Esophagus muscularis mucosa (tissue), 4 donors: Measurements from ENCODE around the gene EXTL2. TPM values are rescaled to one million over a fixed set of nuclear protein-coding genes. Genes with fewer than 3 reads are reported as not detected.
A peak's percentile ranks its signal among the peaks of the same experiment; 100 is the strongest.

Experiments used
- DNase-seq: peaks from one replicate; pipeline ENCODE4 v3.0.0-alpha.2; 2017; ENCODE audit errors: extremely low spot score
- H3K27ac ChIP-seq, 4 donors: fragments of 200-600 bp; sonication (generic); replicated peaks in 1 of 4; 1 replicate in 3 of 4; 2 replicates in 1 of 4; pipeline ENCODE4 v1.5.1; 2016 to 2019; ENCODE audit warnings: mild to moderate bottlenecking in 1 of 4
- H3K27me3 ChIP-seq, 4 donors: fragments of 200-600 bp; sonication (generic); one replicate each; pipeline versions ENCODE4 v1.5.1 to v1.6.0; 2016 to 2019
- H3K36me3 ChIP-seq, 4 donors: fragments of 200-600 bp; sonication (generic); one replicate each; pipeline ENCODE4 v1.5.1; 2016 to 2019
- H3K4me1 ChIP-seq, 4 donors: fragments of 200-600 bp; sonication (generic); one replicate each; pipeline ENCODE4 v1.5.1; 2016 to 2019
- H3K4me3 ChIP-seq, 4 donors: fragments of 200-600 bp; sonication (generic); 1 replicate in 2 of 4; 2 replicates in 2 of 4; pipeline ENCODE4 v1.5.1; 2016 to 2019; ENCODE audit warnings: mild to moderate bottlenecking in 4 of 4, moderate library complexity in 1 of 4
- H3K9me3 ChIP-seq, 4 donors: fragments of 200-600 bp; sonication (generic); 1 replicate in 3 of 4; 2 replicates in 1 of 4; pipeline ENCODE4 v1.5.1; 2016 to 2019
- EP300 ChIP-seq: sonication (generic); formaldehyde crosslinking; IDR thresholded peaks from one replicate; pipeline ENCODE4 v1.6.1; 2017; ENCODE audit warnings: antibody characterized with exemption
- POLR2A ChIP-seq: fragments of 450-650 bp; IDR thresholded peaks from one replicate; pipeline ENCODE4 v1.6.1; 2017; ENCODE audit warnings: antibody characterized with exemption, moderate library complexity, mild to moderate bottlenecking, low read depth
- POLR2AphosphoS5 ChIP-seq, 2 donors: sonication (generic); formaldehyde crosslinking; IDR thresholded peaks; one replicate each; pipeline ENCODE4 v1.6.1; 2017; ENCODE audit warnings: antibody characterized with exemption in 2 of 2
- WGBS: methylation state at CpG from one replicate; pipeline ENCODE4 v1.1.5; 2018; 5-methylcytosine and 5-hydroxymethylcytosine counted together
- intact Hi-C: fragments of 100-400 bp; cut with DNase I; formaldehyde crosslinking; loops from one replicate; pipeline ENCODE4 v1.15.1; 2023
- total RNA-seq, 4 donors: library from RNA; depleted of rRNA; stranded (reverse); fragments of >200 nt; gene quantifications; one replicate each; pipeline versions ENCODE4 v1.1.0 to v1.2.1, GENCODE V29; 2016
- TF ChIP-seq, protein P1 (sequence below), 3 experiments: fragments of 200-600 bp in 2 of 3; fragments of 450-650 bp in 1 of 3; sonication (generic) in 2 of 3; IDR thresholded peaks; one replicate each; pipeline ENCODE4 v1.5.1; 2017 to 2019; ENCODE audit warnings: antibody characterized with exemption in 3 of 3, mild to moderate bottlenecking in 2 of 3, moderate library complexity in 1 of 3

Gene EXTL2
- total RNA-seq, 4 donors from 2014 or later, result 14.5 to 21.6 (median 17.6) TPM

DNA sequence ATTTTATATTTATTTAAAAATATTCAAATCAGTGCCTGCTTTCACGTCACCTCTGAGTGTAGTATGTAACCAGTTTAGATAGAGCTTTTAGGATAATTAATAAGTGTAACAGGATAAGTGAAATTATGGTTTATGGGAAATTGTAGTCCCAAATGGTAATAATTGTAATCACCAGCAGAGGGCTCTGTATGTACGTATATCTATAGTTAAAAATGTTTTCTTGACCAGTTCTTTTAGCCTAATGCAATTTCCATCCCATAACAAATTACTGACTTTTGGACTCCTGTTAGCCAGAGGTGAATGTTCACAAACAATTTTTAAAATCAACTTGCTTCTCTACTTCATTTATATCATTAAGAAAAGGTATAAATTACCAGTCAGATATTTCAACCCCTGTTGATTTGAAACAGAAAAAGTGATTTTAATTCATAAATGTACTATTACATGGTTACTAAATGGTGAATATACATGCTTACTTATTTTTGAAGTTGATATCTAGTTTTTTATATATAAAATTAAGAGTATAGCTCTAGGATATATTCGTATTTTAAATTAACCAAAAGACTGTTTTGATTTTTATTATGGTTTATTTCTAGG is 26.6 kb upstream of the EXTL2 start:
- H3K4me1 ChIP-seq, result no peaks in the 10 kb centered on the region
- no peaks in the 10 kb centered on the region for H3K9me3 ChIP-seq
- 34% methylated on average over 3 of the region's 3 CpGs for WGBS
- intact Hi-C loops, result loop anchor here (2.0 to 5.0 kb wide), 2 partner anchors 318 to 366 kb away; no protein-coding TSS in a partner anchor
- no peak overlapping the region for H3K4me3 ChIP-seq
- no peaks in the 10 kb centered on the region for H3K27me3 ChIP-seq
- TF ChIP-seq, protein P1, sequence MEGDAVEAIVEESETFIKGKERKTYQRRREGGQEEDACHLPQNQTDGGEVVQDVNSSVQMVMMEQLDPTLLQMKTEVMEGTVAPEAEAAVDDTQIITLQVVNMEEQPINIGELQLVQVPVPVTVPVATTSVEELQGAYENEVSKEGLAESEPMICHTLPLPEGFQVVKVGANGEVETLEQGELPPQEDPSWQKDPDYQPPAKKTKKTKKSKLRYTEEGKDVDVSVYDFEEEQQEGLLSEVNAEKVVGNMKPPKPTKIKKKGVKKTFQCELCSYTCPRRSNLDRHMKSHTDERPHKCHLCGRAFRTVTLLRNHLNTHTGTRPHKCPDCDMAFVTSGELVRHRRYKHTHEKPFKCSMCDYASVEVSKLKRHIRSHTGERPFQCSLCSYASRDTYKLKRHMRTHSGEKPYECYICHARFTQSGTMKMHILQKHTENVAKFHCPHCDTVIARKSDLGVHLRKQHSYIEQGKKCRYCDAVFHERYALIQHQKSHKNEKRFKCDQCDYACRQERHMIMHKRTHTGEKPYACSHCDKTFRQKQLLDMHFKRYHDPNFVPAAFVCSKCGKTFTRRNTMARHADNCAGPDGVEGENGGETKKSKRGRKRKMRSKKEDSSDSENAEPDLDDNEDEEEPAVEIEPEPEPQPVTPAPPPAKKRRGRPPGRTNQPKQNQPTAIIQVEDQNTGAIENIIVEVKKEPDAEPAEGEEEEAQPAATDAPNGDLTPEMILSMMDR (IDR thresholded peaks at IDR 0.05), result peak; percentile 72 to 76 (median 75)
- TF ChIP-seq EP300, result no peak
- H3K27ac ChIP-seq, result no peak overlapping the region
- no peak for DNase-seq
- peaks cover 8 to 54% (median 26%) of the 10 kb centered on the region in 4 donors for H3K36me3 ChIP-seq

DNA sequence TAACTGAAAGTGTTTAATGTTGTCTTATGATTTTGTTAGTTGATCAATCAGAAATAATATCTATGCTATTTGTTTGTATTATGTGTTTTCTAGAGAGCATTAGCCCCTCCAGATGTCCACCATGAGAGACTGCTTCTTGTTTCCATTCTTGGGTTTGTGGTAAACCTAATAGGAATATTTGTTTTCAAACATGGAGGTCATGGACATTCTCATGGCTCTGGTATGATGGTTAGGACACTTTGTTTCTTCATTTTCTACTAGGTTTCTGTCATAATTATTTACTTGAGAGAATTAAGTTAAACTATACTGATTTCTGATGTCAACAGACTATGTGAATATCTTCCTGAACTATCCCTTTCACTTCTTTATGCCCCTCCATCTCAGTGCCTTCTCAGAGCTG is 17.4 kb upstream of the EXTL2 start:
- intact Hi-C loops, result no loop called here
- no peak overlapping the region for H3K27ac ChIP-seq
- TF ChIP-seq EP300 (no peak), POLR2AphosphoS5 (IDR thresholded peaks at IDR 0.05) (no peak), POLR2A (no peak)
- TF ChIP-seq, protein P1 (IDR thresholded peaks at IDR 0.05), result no peak
- H3K9me3 ChIP-seq, result no peaks in the 10 kb centered on the region
- no peaks in the 10 kb centered on the region for H3K27me3 ChIP-seq
- no peak overlapping the region for H3K4me3 ChIP-seq
- H3K36me3 ChIP-seq, result peaks cover 14 to 94% (median 45%) of the 10 kb centered on the region in 4 donors
- DNase-seq, result no peak
- peaks cover 0 to 20% (median 15%) of the 10 kb centered on the region in 4 donors for H3K4me1 ChIP-seq

DNA sequence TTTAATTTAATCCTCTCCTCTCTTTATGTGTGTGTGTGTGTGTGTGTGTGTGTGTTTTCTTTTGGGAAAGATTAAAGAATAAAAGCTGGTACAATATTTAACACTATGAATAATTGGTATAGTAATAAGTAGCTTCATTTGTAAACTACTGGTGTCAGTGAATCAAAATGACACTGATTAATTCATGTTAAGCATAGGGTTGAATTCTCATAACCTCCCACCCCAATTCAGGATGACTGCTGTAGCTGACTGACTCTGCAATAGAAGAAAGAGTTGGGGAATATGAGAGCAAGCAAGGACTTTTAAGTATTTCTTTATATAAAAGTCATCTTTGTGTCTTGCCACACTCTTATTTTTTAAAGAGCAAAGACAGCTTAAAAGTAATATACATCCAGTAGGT is 14.4 kb upstream of the EXTL2 start:
- no peak for DNase-seq
- no peaks in the 10 kb centered on the region for H3K27me3 ChIP-seq
- intact Hi-C loops, result no loop called here
- no peak overlapping the region for H3K27ac ChIP-seq
- H3K36me3 ChIP-seq, result peaks cover 6 to 84% (median 41%) of the 10 kb centered on the region in 4 donors
- TF ChIP-seq EP300 (no peak), POLR2AphosphoS5 (IDR thresholded peaks at IDR 0.05) (no peak), POLR2A (no peak)
- TF ChIP-seq, protein P1 (IDR thresholded peaks at IDR 0.05), result no peak
- H3K4me3 ChIP-seq, result no peak overlapping the region
- peaks cover 0 to 4% (median 0%) of the 10 kb centered on the region in 4 donors for H3K9me3 ChIP-seq
- H3K4me1 ChIP-seq, result peaks cover 0 to 20% (median 15%) of the 10 kb centered on the region in 4 donors

DNA sequence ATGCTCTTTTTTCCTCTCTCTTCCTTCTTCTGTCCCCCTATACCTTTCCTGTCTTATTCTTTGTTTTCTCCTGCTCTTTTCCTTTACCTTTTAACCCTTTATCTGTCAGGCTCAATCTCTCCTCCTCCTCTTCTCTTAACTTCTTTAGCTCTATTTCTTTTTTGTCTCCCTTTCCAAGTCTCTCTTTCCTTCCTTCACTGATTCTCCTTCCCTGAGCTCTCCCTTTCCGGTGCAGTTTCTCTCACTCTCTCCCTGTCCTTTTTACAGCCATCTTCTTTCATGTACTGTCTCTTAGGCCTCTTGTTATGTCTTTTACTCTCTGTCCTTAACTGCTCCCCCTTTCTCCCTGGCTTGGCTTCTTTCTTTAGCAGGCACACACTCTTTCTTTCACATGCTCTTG is 13.2 kb upstream of the EXTL2 start:
- no peak for DNase-seq
- Histone ChIP-seq H3K27ac (no peak overlapping the region), H3K27me3 (no peaks in the 10 kb centered on the region), H3K4me3 (no peak overlapping the region), H3K9me3 (peaks cover 0 to 4% (median 0%) of the 10 kb centered on the region in 4 donors), H3K4me1 (peaks cover 0 to 20% (median 15%) of the 10 kb centered on the region in 4 donors), H3K36me3 (peaks cover 5 to 72% (median 36%) of the 10 kb centered on the region in 4 donors)
- intact Hi-C loops, result no loop called here
- WGBS, result 95% methylated on average over 1 of the region's 1 CpG
- TF ChIP-seq, protein P1 (IDR thresholded peaks at IDR 0.05), result no peak
- TF ChIP-seq POLR2A (no peak), POLR2AphosphoS5 (IDR thresholded peaks at IDR 0.05) (no peak), EP300 (no peak)

DNA sequence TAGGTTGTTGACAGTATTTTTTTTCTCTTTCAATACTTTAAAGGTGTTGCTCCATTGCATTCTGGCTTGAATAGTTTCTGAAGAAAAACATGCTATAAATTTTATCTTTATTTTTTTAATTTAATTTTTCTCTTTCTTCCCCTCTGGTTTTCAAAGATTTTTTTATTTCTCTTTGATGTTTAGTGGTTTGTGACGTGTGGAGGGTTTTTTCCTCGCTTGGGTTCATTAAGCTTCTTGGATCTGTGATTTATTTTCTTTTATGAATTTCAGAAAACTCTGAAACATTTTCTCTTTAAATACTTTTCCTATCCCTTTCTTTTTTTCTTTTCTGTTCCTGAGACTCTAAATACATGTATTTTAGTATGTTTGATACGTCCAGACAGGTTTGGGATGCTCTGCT is 10.5 kb upstream of the EXTL2 start:
- Histone ChIP-seq H3K9me3 (peaks cover 0 to 4% (median 0%) of the 10 kb centered on the region in 4 donors), H3K27ac (no peak overlapping the region), H3K4me1 (peaks cover 0 to 17% (median 15%) of the 10 kb centered on the region in 4 donors), H3K36me3 (peaks cover 0 to 53% (median 33%) of the 10 kb centered on the region in 4 donors), H3K27me3 (no peaks in the 10 kb centered on the region), H3K4me3 (no peak overlapping the region)
- TF ChIP-seq POLR2A (no peak), EP300 (no peak), POLR2AphosphoS5 (IDR thresholded peaks at IDR 0.05) (no peak)
- TF ChIP-seq, protein P1 (IDR thresholded peaks at IDR 0.05), result no peak
- WGBS, result 97% methylated on average over 3 of the region's 3 CpGs
- intact Hi-C loops, result no loop called here
- no peak for DNase-seq
